IPS-18c (cell line): Measurements from ENCODE around the gene MPPED1.

Experiments used
- H3K4me3 ChIP-seq: 2 replicates; pipeline ENCODE4 v1.7.0; 2013; ENCODE audit warnings: low read depth, mild to moderate bottlenecking, low read length, moderate library complexity; ENCODE audit not compliant: insufficient read depth
- H3K9me3 ChIP-seq: one replicate; pipeline ENCODE4 v1.6.1; 2013; ENCODE audit warnings: mild to moderate bottlenecking, low read length, moderate library complexity; ENCODE audit not compliant: control insufficient read depth, insufficient read depth

The MPPED1 gene

GRCh38 chr22:43491177-43491576 lies 79.4 kb downstream of the MPPED1 start:
- peaks cover 4% of the 10 kb centered on the region for H3K9me3 ChIP-seq
- no peak overlapping the region for H3K4me3 ChIP-seq

GRCh38 chr22:43491737-43492136 lies 79.9 kb downstream of the MPPED1 start:
- no peak overlapping the region for H3K4me3 ChIP-seq
- H3K9me3 ChIP-seq = peaks cover 4% of the 10 kb centered on the region

- no peak overlapping the region for H3K4me3 ChIP-seq
- peaks cover 7% of the 10 kb centered on the region for H3K9me3 ChIP-seq
Observed at GRCh38 chr22:43493297-43493696, 81.5 kb downstream of the MPPED1 start.

- peaks cover 7% of the 10 kb centered on the region for H3K9me3 ChIP-seq
- H3K4me3 ChIP-seq = no peak overlapping the region
Observed at GRCh38 chr22:43497956-43498855, 86.4 kb downstream of the MPPED1 start.

GRCh38 chr22:43498856-43499253 lies 87.0 kb downstream of the MPPED1 start:
- Histone ChIP-seq H3K9me3 (peaks cover 7% of the 10 kb centered on the region), H3K4me3 (no peak overlapping the region)

GRCh38 chr22:43500792-43501785 lies 89.3 kb downstream of the MPPED1 start:
- Histone ChIP-seq H3K9me3 (peaks cover 5% of the 10 kb centered on the region), H3K4me3 (no peak overlapping the region)

GRCh38 chr22:43501878-43502277 lies 90.1 kb downstream of the MPPED1 start:
- H3K4me3 ChIP-seq = no peak overlapping the region
- H3K9me3 ChIP-seq = peaks cover 5% of the 10 kb centered on the region

GRCh38 chr22:43502306-43502874 lies 90.6 kb downstream of the MPPED1 start:
- no peak overlapping the region for H3K4me3 ChIP-seq
- H3K9me3 ChIP-seq = peaks cover 2% of the 10 kb centered on the region

- H3K9me3 ChIP-seq = peaks cover 2% of the 10 kb centered on the region
- no peak overlapping the region for H3K4me3 ChIP-seq
Observed at GRCh38 chr22:43504068-43504467, 92.3 kb downstream of the MPPED1 start.

- Histone ChIP-seq H3K9me3 (no peaks in the 10 kb centered on the region), H3K4me3 (no peak overlapping the region)
Observed at GRCh38 chr22:43504666-43505261, 93.0 kb downstream of the MPPED1 start.

- Histone ChIP-seq H3K9me3 (no peaks in the 10 kb centered on the region), H3K4me3 (no peak overlapping the region)
Observed at GRCh38 chr22:43505423-43505822, 93.6 kb downstream of the MPPED1 start.

- Histone ChIP-seq H3K9me3 (no peaks in the 10 kb centered on the region), H3K4me3 (no peak overlapping the region)
Observed at GRCh38 chr22:43505896-43506295, 94.1 kb downstream of the MPPED1 start.

- no peaks in the 10 kb centered on the region for H3K9me3 ChIP-seq
Observed at GRCh38 chr22:43506487-43506886, 94.7 kb downstream of the MPPED1 start.

GRCh38 chr22:43507235-43507634 lies 95.4 kb downstream of the MPPED1 start:
- H3K9me3 ChIP-seq = no peaks in the 10 kb centered on the region
- no peak overlapping the region for H3K4me3 ChIP-seq

More at GRCh38 chr22:43506487-43506886, 94.7 kb downstream of the MPPED1 start:
- H3K4me3 ChIP-seq = no peak overlapping the region

GRCh38 chr22:43508489-43508888 lies 96.7 kb downstream of the MPPED1 start:
- Histone ChIP-seq H3K9me3 (no peaks in the 10 kb centered on the region), H3K4me3 (no peak overlapping the region)

- H3K9me3 ChIP-seq = no peaks in the 10 kb centered on the region
- H3K4me3 ChIP-seq = no peak overlapping the region
Observed at GRCh38 chr22:43509337-43509736, 97.5 kb downstream of the MPPED1 start.
